ENCODE results near the gene SGCD. TPM values are rescaled to one million over a fixed set of nuclear protein-coding genes. Genes with fewer than 3 reads are reported as not detected.

Gene SGCD
- total RNA-seq, 1 experiment from 2014 or later = not detected

- BruUV-seq (replicated peaks) = no TSS peak
- ChIA-PET RAD21 (ENCODE audit: low non-redundant PET in 1 of 2, low total read pairs in 2 of 2, uncharacterized antibody in 2 of 2, unreplicated experiment in 2 of 2) (no interaction called here), CTCF (no interaction called here), POLR2A (no interaction called here)
- H3K9ac ChIP-seq (ENCODE audit: low read length) = no peak overlapping the region
- DNase-seq (ENCODE audit: low read depth, low spot score) (no peak), ATAC-seq (no peak)
- H3K9me2 ChIP-seq (ENCODE audit: insufficient read depth) = no peaks in the 10 kb centered on the region
- no peaks in the 10 kb centered on the region for H3K9me3 ChIP-seq (ENCODE audit: control insufficient read depth in 1 of 2, insufficient read depth in 1 of 2, low read depth in 1 of 2, low read length in 2 of 2)
- no peak overlapping the region for H3K4me3 ChIP-seq (replicated peaks in 1 of 2; ENCODE audit: low read depth in 1 of 2, low read length in 2 of 2)
- no peaks in the 10 kb centered on the region for H3K4me1 ChIP-seq (ENCODE audit: control insufficient read depth in 1 of 2, insufficient read depth in 2 of 2, low read length in 2 of 2)
- H2AFZ ChIP-seq (ENCODE audit: low read depth, low read length, poor library complexity, severe bottlenecking) = no peak overlapping the region
- TF ChIP-seq ZBTB33 (IDR thresholded peaks at IDR 0.05; ENCODE audit: extremely low read depth, insufficient replicate concordance, low read length) (no peak), CEBPB (IDR thresholded peaks at IDR 0.05; ENCODE audit: low read depth) (no peak), SIN3A (IDR thresholded peaks at IDR 0.05; ENCODE audit: low read depth) (no peak), ELF1 (IDR thresholded peaks at IDR 0.05; ENCODE audit: borderline replicate concordance, low read depth) (no peak), CTCF (IDR thresholded peaks at IDR 0.05 in 2 of 3, conservative IDR thresholded peaks at IDR 0.05 in 1 of 3; ENCODE audit: borderline replicate concordance in 1 of 3, insufficient read depth in 1 of 3, low read depth in 2 of 3, low read length in 2 of 3) (no peak), FOSL1 (IDR thresholded peaks at IDR 0.05; ENCODE audit: low read depth) (no peak), SP1 (IDR thresholded peaks at IDR 0.05; ENCODE audit: low read depth) (no peak), EZH2 (IDR thresholded peaks at IDR 0.05) (no peak), RAD21 (IDR thresholded peaks at IDR 0.05; ENCODE audit: low read depth) (no peak), POLR2A (IDR thresholded peaks at IDR 0.05; ENCODE audit: borderline replicate concordance, extremely low read depth, insufficient read depth, insufficient read length) (no peak), REST (IDR thresholded peaks at IDR 0.05; ENCODE audit: low read depth) (no peak), EZH2phosphoT487 (IDR thresholded peaks at IDR 0.05; ENCODE audit: borderline replicate concordance) (no peak), ATF3 (IDR thresholded peaks at IDR 0.05) (no peak)
- H3K36me3 ChIP-seq (ENCODE audit: control insufficient read depth in 1 of 2, insufficient read depth in 2 of 2, low read length in 2 of 2) = no peaks in the 10 kb centered on the region
- H3K79me2 ChIP-seq (ENCODE audit: insufficient read depth, low read length) = no peaks in the 10 kb centered on the region
- no peaks in the 10 kb centered on the region for H4K20me1 ChIP-seq (ENCODE audit: insufficient read depth)
- H3K27ac ChIP-seq (ENCODE audit: low read depth, low read length) = no peak overlapping the region
- no peaks in the 10 kb centered on the region for H3K27me3 ChIP-seq (ENCODE audit: insufficient read depth, low read length)
- intact Hi-C loops (cut with micrococcal nuclease) = no loop called here
- H3K4me2 ChIP-seq (ENCODE audit: low read length) = no peak overlapping the region
Measured at GRCh38 chr5:156762771-156763170, 435.8 kb downstream of the SGCD start.

Measured in HCT116 (cell line).